GM12878 (cell line): ENCODE results near the gene ALDH3B2. TPM values are rescaled to one million over a fixed set of nuclear protein-coding genes. Genes with fewer than 3 reads are reported as not detected.
A peak's percentile ranks its signal among the peaks of the same experiment; 100 is the strongest.

Source experiments
- ATAC-seq: fragments of 200-7000 bp; cut with Tn5 transposase; 3 replicates; pipeline ENCODE4 v1.9.1; 2020; ENCODE audit warnings: mild to moderate bottlenecking, moderate library complexity
- BruUV-seq: library from RNA; stranded (reverse); fragments of 400-500 nt; replicated peaks from 2 replicates; lab custom pipeline; 2021; lab: Mats Ljungman, UMichigan
- CTCF ChIA-PET: fragments of 300-600 bp; sonication (Branson Sonifier 250); formaldehyde crosslinking; extraction: SDS; loops from one replicate; lab custom pipeline; 2021; ENCODE audit warnings: inconsistent platforms; lab: Yijun Ruan, JAX
- POLR2A ChIA-PET: fragments of 350-600 bp; formaldehyde crosslinking; extraction: SDS; loops from one replicate; lab custom pipeline; 2021; ENCODE audit warnings: inconsistent platforms; lab: Charles Lee
- RAD21 ChIA-PET: fragments of 300-600 bp; sonication (Branson Sonifier 250); formaldehyde crosslinking; loops from one replicate; lab custom pipeline; 2023; ENCODE audit warnings: antibody characterized with exemption; ENCODE audit not compliant: unreplicated experiment; lab: Charles Lee
- SMC1A ChIA-PET: fragments of 300-600 bp; sonication (Branson Sonifier 250); formaldehyde crosslinking; loops from one replicate; lab custom pipeline; 2023; ENCODE audit not compliant: unreplicated experiment, uncharacterized antibody; lab: Charles Lee
- DNase-seq: peaks from one replicate; pipeline ENCODE4 v3.0.0-alpha.2; 2011; ENCODE audit warnings: low read depth, low spot score
- FAIRE-seq: peaks from 3 replicates; lab custom pipeline; 2011; peaks lifted over from hg19 to GRCh38; lab: Jason Lieb, UNC
- H2AFZ ChIP-seq: 2 replicates; pipeline ENCODE4 v1.6.0; 2011; ENCODE audit warnings: low read depth, low read length, control low read depth; ENCODE audit not compliant: control insufficient read depth
- H3K27ac ChIP-seq: 2 replicates; pipeline ENCODE4 v1.5.1; 2011; ENCODE audit warnings: control low read depth; ENCODE audit not compliant: control insufficient read depth, insufficient read depth
- H3K27me3 ChIP-seq, 2 experiments: replicated peaks in 1 of 2; 2 replicates each; pipeline versions ENCODE4 v1.6.0 to v1.6.1; 2011; ENCODE audit warnings: low read length in 1 of 2; ENCODE audit not compliant: control insufficient read depth in 2 of 2, insufficient read depth in 2 of 2
- H3K36me3 ChIP-seq, 2 experiments: 2 replicates each; pipeline ENCODE4 v1.5.1; 2011; ENCODE audit warnings: low read length in 1 of 2; ENCODE audit not compliant: control insufficient read depth in 2 of 2, insufficient read depth in 2 of 2
- H3K4me1 ChIP-seq: 2 replicates; pipeline ENCODE4 v1.6.1; 2011; ENCODE audit warnings: mild to moderate bottlenecking, low read length, moderate library complexity, mixed read lengths; ENCODE audit not compliant: control insufficient read depth, insufficient read depth
- H3K4me2 ChIP-seq: 2 replicates; pipeline ENCODE4 v1.6.0; 2011; ENCODE audit warnings: control low read depth; ENCODE audit not compliant: control insufficient read depth, insufficient read depth
- H3K4me3 ChIP-seq: fragments of 200-600 bp; sonication (generic); 2 replicates; pipeline ENCODE4 v1.5.1; 2016
- H3K79me2 ChIP-seq: 2 replicates; pipeline ENCODE4 v1.6.0; 2011; ENCODE audit warnings: low read length; ENCODE audit not compliant: control insufficient read depth, insufficient read depth
- H3K9ac ChIP-seq: 2 replicates; pipeline ENCODE4 v1.8.0; 2011; ENCODE audit warnings: low read length, control low read depth, mixed read lengths; ENCODE audit not compliant: control insufficient read depth, insufficient read depth
- H3K9me3 ChIP-seq: replicated peaks from 3 replicates; pipeline ENCODE4 v1.5.1; 2011; ENCODE audit warnings: mild to moderate bottlenecking, low read length; ENCODE audit not compliant: control insufficient read depth, insufficient read depth
- H4K20me1 ChIP-seq: 2 replicates; pipeline ENCODE4 v1.6.0; 2011; ENCODE audit not compliant: control insufficient read depth, insufficient read depth
- CREB1 ChIP-seq: IDR thresholded peaks from 2 replicates; pipeline ENCODE4 v1.6.1; 2012; ENCODE audit warnings: low read depth, mild to moderate bottlenecking, inconsistent platforms
- CREM ChIP-seq: IDR thresholded peaks from 2 replicates; pipeline ENCODE4 v1.6.1; 2014; ENCODE audit warnings: antibody characterized with exemption, low read depth
- ESRRA ChIP-seq: IDR thresholded peaks from 2 replicates; pipeline ENCODE4 v1.6.1; 2012; ENCODE audit warnings: mild to moderate bottlenecking, low read length, improper control_type of control experiment
- ETV6 ChIP-seq, 2 experiments: fragments of 450-650 bp in 1 of 2; IDR thresholded peaks in 1 of 2; conservative IDR thresholded peaks in 1 of 2; 2 replicates each; pipeline ENCODE4 v1.6.1; 2014; ENCODE audit warnings: antibody characterized with exemption in 1 of 2, borderline replicate concordance in 1 of 2, low read depth in 1 of 2, mild to moderate bottlenecking in 1 of 2, moderate library complexity in 1 of 2
- IRF4 ChIP-seq: IDR thresholded peaks from 2 replicates; pipeline ENCODE4 v1.6.1; 2011; ENCODE audit warnings: low read depth, low read length
- MEF2B ChIP-seq: fragments of 450-650 bp; IDR thresholded peaks from 2 replicates; pipeline ENCODE4 v1.6.1; 2018; ENCODE audit warnings: mild to moderate bottlenecking, moderate library complexity; ENCODE audit not compliant: partially characterized antibody, poor library complexity, severe bottlenecking
- MTA3 ChIP-seq: IDR thresholded peaks from 2 replicates; pipeline ENCODE4 v1.6.1; 2012; ENCODE audit warnings: low read length, inconsistent platforms, borderline replicate concordance
- MYB ChIP-seq: fragments of 150-350 bp; IDR thresholded peaks from 2 replicates; pipeline ENCODE4 v1.6.1; 2014; ENCODE audit warnings: mild to moderate bottlenecking, low read depth, low read length, borderline replicate concordance
- PAX8 ChIP-seq: fragments of 450-650 bp; IDR thresholded peaks from 2 replicates; pipeline ENCODE4 v1.6.1; 2017; ENCODE audit warnings: mild to moderate bottlenecking, moderate library complexity
- SMAD5 ChIP-seq: IDR thresholded peaks from 2 replicates; pipeline ENCODE4 v1.6.1; 2016; ENCODE audit warnings: antibody characterized with exemption, low read depth
- SP1 ChIP-seq: IDR thresholded peaks from one replicate; pipeline ENCODE4 v1.6.1; 2011; ENCODE audit warnings: low read depth, low read length
- SPI1 ChIP-seq: IDR thresholded peaks from 2 replicates; pipeline ENCODE4 v1.6.1; 2011; ENCODE audit warnings: low read depth, mild to moderate bottlenecking, low read length, moderate library complexity, borderline replicate concordance; ENCODE audit not compliant: insufficient read depth
- SRF ChIP-seq, 2 experiments: IDR thresholded peaks; 2 replicates each; pipeline ENCODE4 v1.6.1; 2011; ENCODE audit warnings: low read depth in 2 of 2, low read length in 2 of 2, mild to moderate bottlenecking in 1 of 2, moderate library complexity in 1 of 2
- STAT1 ChIP-seq: fragments of 450-650 bp; conservative IDR thresholded peaks from 2 replicates; pipeline ENCODE4 v1.6.1; 2014; ENCODE audit warnings: antibody characterized with exemption, mild to moderate bottlenecking
- TARDBP ChIP-seq: IDR thresholded peaks from 2 replicates; pipeline ENCODE4 v1.6.1; 2016; ENCODE audit warnings: borderline replicate concordance
- YY1 ChIP-seq: IDR thresholded peaks from 2 replicates; pipeline ENCODE4 v1.6.1; 2011; ENCODE audit warnings: low read depth, mild to moderate bottlenecking, low read length
- ZBED1 ChIP-seq: IDR thresholded peaks from 2 replicates; pipeline ENCODE4 v1.6.1; 2016; ENCODE audit warnings: borderline replicate concordance
- ZBTB4 ChIP-seq: fragments of 450-650 bp; formaldehyde crosslinking; IDR thresholded peaks from 2 replicates; pipeline ENCODE4 v1.4.0; 2022; ENCODE audit warnings: mild to moderate bottlenecking, moderate library complexity
- ZNF24 ChIP-seq: fragments of 450-650 bp; IDR thresholded peaks from 2 replicates; pipeline ENCODE4 v1.6.1; 2017; ENCODE audit warnings: antibody characterized with exemption, mild to moderate bottlenecking
- ZSCAN29 ChIP-seq: fragments of 450-650 bp; IDR thresholded peaks from 2 replicates; pipeline ENCODE4 v1.6.1; 2017; ENCODE audit warnings: mild to moderate bottlenecking, moderate library complexity
- WGBS: methylation state at CpG from one replicate; pipeline ENCODE4 v1.1.6; 2016; ENCODE audit warnings: low lambda C conversion rate; ENCODE audit not compliant: insufficient replicate concordance, insufficient coverage; ENCODE audit errors: missing lambda C conversion rate; 5-methylcytosine and 5-hydroxymethylcytosine counted together
- in situ Hi-C: fragments of 300-500 bp; cut with MboI; formaldehyde crosslinking; loops from 9 replicates; pipeline ENCODE4 v1.14.3; 2018; ENCODE audit warnings: mixed read lengths
- intact Hi-C: fragments of 100-400 bp; cut with micrococcal nuclease; formaldehyde crosslinking; loops from one replicate; pipeline ENCODE4 v1.14.2; 2022; ENCODE audit not compliant: unreplicated experiment
- polyA plus RNA-seq, 11 experiments: library from polyadenylated mRNA; depleted of rRNA in 4 of 11; unstranded in 6 of 11; stranded (reverse) in 5 of 11; fragments of >200 nt; fragmentation: Nextera tagmentation in 4 of 11; fragmentation: Illumina TruSeq in 1 of 11; extraction: Ambion mirVana in 4 of 11; extraction: Trizol in 1 of 11; gene quantifications; 1 replicate in 1 of 11; 2 replicates in 10 of 11; pipeline versions ENCODE4 v1.2.1 to v1.2.3, GENCODE V29; 2011 to 2016; ENCODE audit warnings: inconsistent platforms in 2 of 11, missing spikeins in 2 of 11, low read depth in 1 of 11
- total RNA-seq, 4 experiments: library from RNA; depleted of rRNA in 3 of 4; stranded (reverse); fragments of >200 nt in 3 of 4; fragmentation: Illumina TruSeq in 1 of 4; extraction: Trizol in 1 of 4; gene quantifications; 2 replicates each; pipeline versions ENCODE4 v1.2.1 to v1.2.3, GENCODE V29; 2013 to 2021

The ALDH3B2 gene
- total and polyA plus RNA-seq, 10 of the 15 experiments (the other 5 are each of a cell fraction or from before 2014, with no cell fraction given), result 0.09 to 0.17 TPM; not detected in 8

GRCh38 chr11:67628710-67629385 lies 45.6 kb downstream of the ALDH3B2 start:
- no peaks in the 10 kb centered on the region for H3K36me3 ChIP-seq
- no peaks in the 10 kb centered on the region for H3K79me2 ChIP-seq
- H3K27me3 ChIP-seq, result no peaks in the 10 kb centered on the region
- BruUV-seq, result no TSS peak
- H3K9me3 ChIP-seq, result no peaks in the 10 kb centered on the region
- ChIA-PET RAD21 (interaction anchor here (0.6 to 5.1 kb wide), 13 partner anchors 12 to 277 kb away, joined by 3 to 38 read pairs (median 9); partner anchors contain the start of genes ACY3, GSTP1 and PPP1CA), SMC1A (interaction anchor here (0.7 to 6.4 kb wide), 10 partner anchors 12 to 73 kb away, joined by 3 to 52 read pairs (median 6); partner anchors contain the start of genes ACY3 and GSTP1), CTCF (interaction anchor here (0.6 to 6.4 kb wide), 24 partner anchors 9 to 756 kb away, joined by 3 to 71 read pairs (median 6); partner anchors contain the start of genes ACY3, CLCF1, GSTP1 and RPS6KB2), POLR2A (interaction anchor here (1.1 to 2.7 kb wide), 10 partner anchors 12 to 191 kb away, joined by 3 to 16 read pairs (median 6); partner anchors contain the start of genes ACY3, GSTP1 and PTPRCAP)
- no peaks in the 10 kb centered on the region for H4K20me1 ChIP-seq
- DNase-seq (no peak), FAIRE-seq (peak; percentile 81), ATAC-seq (no peak)
- H3K4me1 ChIP-seq, result peaks cover 15% of the 10 kb centered on the region
- intact Hi-C loops (loop anchor here (1.0 kb wide), 1 partner anchor 30 kb away; no protein-coding TSS in a partner anchor), in situ Hi-C loops (no loop called here)
- H3K27ac ChIP-seq, result peak overlapping the region; percentile 24; the same call in 1 of the 2 replicates
- peak overlapping the region; percentile 96 for H3K4me2 ChIP-seq
- H2AFZ ChIP-seq, result peak overlapping the region; percentile 92
- H3K9ac ChIP-seq, result peak overlapping the region; percentile 60
- WGBS, result 19% methylated on average over 25 of the region's 25 CpGs
- peak overlapping the region; percentile 61 for H3K4me3 ChIP-seq
- TF ChIP-seq SP1, result no peak
- no peak for TF ChIP-seq ZSCAN29
- no peak for TF ChIP-seq YY1
- TF ChIP-seq ZNF24, result no peak
- TF ChIP-seq TARDBP, result no peak
- TF ChIP-seq PAX8, result no peak
- no peak for TF ChIP-seq SPI1
- TF ChIP-seq SMAD5, result no peak
- TF ChIP-seq CREB1, result no peak
- TF ChIP-seq CREM, result no peak
- no peak for TF ChIP-seq ESRRA
- no peak for TF ChIP-seq IRF4
- 0 out of 2 replicates have a peak, but pooled peaks have one; percentile 50 for TF ChIP-seq STAT1
- TF ChIP-seq MYB, result no peak
- peak; percentile 7 for TF ChIP-seq MEF2B
- TF ChIP-seq MTA3, result no peak
- no peak for TF ChIP-seq ZBED1
- no peak for TF ChIP-seq SRF (IDR thresholded peaks at IDR 0.05; ENCODE audit: low read depth in 2 of 2, low read length in 2 of 2)
- 0 out of 2 replicates have a peak, but pooled peaks have one; percentile 15 for TF ChIP-seq ZBTB4
- TF ChIP-seq ETV6 (conservative IDR thresholded peaks at IDR 0.05 in 1 of 2, IDR thresholded peaks at IDR 0.05 in 1 of 2; ENCODE audit: borderline replicate concordance in 1 of 2, low read depth in 1 of 2), result no peak
